ENCODE results near the gene ZFPL1. TPM values are rescaled to one million over a fixed set of nuclear protein-coding genes. Genes with fewer than 3 reads are reported as not detected.

The ZFPL1 gene
- total RNA-seq, 1 donor from 2014 or later: 29.0 TPM

GRCh38 chr11:65136515-65137096 lies 52.6 kb downstream of the ZFPL1 start:
- Histone ChIP-seq H3K9me3 (no peaks in the 10 kb centered on the region), H3K4me3 (no peak overlapping the region), H3K27me3 (ENCODE audit: low read depth) (no peaks in the 10 kb centered on the region), H3K27ac (no peak overlapping the region), H3K36me3 (peaks cover 15% of the 10 kb centered on the region), H3K4me1 (peaks cover 29% of the 10 kb centered on the region)
- ATAC-seq (no peak), DNase-seq (no peak)
- intact Hi-C loops (cut with DNase I): no loop called here
- TF ChIP-seq CTCF (IDR thresholded peaks at IDR 0.05): no peak

Small RNA genes within 50 kb of the gene (microRNA-seq; reads per million reads assigned to microRNA genes)
- not detected for gene MIR6751 (ENCODE audit: borderline number of aligned reads)

Other genes starting within 250 kb of the ZFPL1 start
- 16.3 TPM for gene CDC42BPG, start 239.6 kb upstream of the ZFPL1 start, total RNA-seq
- gene EHD1, start 205.6 kb upstream of the ZFPL1 start, total RNA-seq: 73.4 TPM
- gene ATG2A, start 167.0 kb upstream of the ZFPL1 start, total RNA-seq: 21.7 TPM
- 23.9 TPM for gene PPP2R5B, start 159.5 kb upstream of the ZFPL1 start, total RNA-seq
- not detected for gene GPHA2, start 148.3 kb upstream of the ZFPL1 start, total RNA-seq
- not detected for gene MAJIN, start 112.1 kb upstream of the ZFPL1 start, total RNA-seq
- gene BATF2, start 87.3 kb upstream of the ZFPL1 start, total RNA-seq: 8.6 TPM
- gene ARL2, start 70.1 kb upstream of the ZFPL1 start, total RNA-seq: 74.1 TPM
- gene SNX15, start 56.8 kb upstream of the ZFPL1 start, total RNA-seq: 25.4 TPM
- gene SAC3D1, start 43.0 kb upstream of the ZFPL1 start, total RNA-seq: 12.6 TPM
- 12.2 TPM for gene NAALADL1, start 25.7 kb upstream of the ZFPL1 start, total RNA-seq
- gene CDCA5, start 182 bp upstream of the ZFPL1 start, total RNA-seq: 2.8 TPM
- 94.9 TPM for gene VPS51, start 12.0 kb downstream of the ZFPL1 start, total RNA-seq
- gene TM7SF2, start 27.6 kb downstream of the ZFPL1 start, total RNA-seq: 38.8 TPM
- 9.5 TPM for gene ZNHIT2, start 33.5 kb downstream of the ZFPL1 start, total RNA-seq
- gene FAU, start 37.9 kb downstream of the ZFPL1 start, total RNA-seq: 766 TPM
- 40.8 TPM for gene MRPL49, start 38.1 kb downstream of the ZFPL1 start, total RNA-seq
- gene SYVN1, start 50.3 kb downstream of the ZFPL1 start, total RNA-seq: 68.1 TPM
- not detected for gene SPDYC, start 86.0 kb downstream of the ZFPL1 start, total RNA-seq
- 176 TPM for gene CAPN1, start 97.7 kb downstream of the ZFPL1 start, total RNA-seq
- gene POLA2, start 177.7 kb downstream of the ZFPL1 start, total RNA-seq: 8.7 TPM
- gene CDC42EP2, start 230.6 kb downstream of the ZFPL1 start, total RNA-seq: 17.0 TPM
- gene DPF2, start 249.6 kb downstream of the ZFPL1 start, total RNA-seq: 45.8 TPM